Transverse colon (tissue), 4 donors: ENCODE measurements around the gene ENPP7. TPM values are rescaled to one million over a fixed set of nuclear protein-coding genes. Genes with fewer than 3 reads are reported as not detected.

Experiments used
- DNase-seq: peaks from one replicate; pipeline ENCODE4 v3.0.0-alpha.2; 2019
- H3K27ac ChIP-seq, 4 donors: fragments of 200-600 bp; sonication (generic); 2 replicates each; pipeline ENCODE4 v1.5.1; 2016 to 2018; ENCODE audit warnings: inconsistent platforms in 4 of 4
- H3K27me3 ChIP-seq: fragments of 200-600 bp; sonication (generic); 2 replicates; pipeline ENCODE4 v1.5.1; 2017; ENCODE audit warnings: inconsistent platforms
- H3K36me3 ChIP-seq, 4 donors: fragments of 200-600 bp; sonication (generic); 2 replicates each; pipeline ENCODE4 v1.5.1; 2017 to 2019; ENCODE audit warnings: inconsistent platforms in 4 of 4
- H3K4me1 ChIP-seq, 4 donors: fragments of 200-600 bp; sonication (generic); 2 replicates each; pipeline ENCODE4 v1.5.1; 2017 to 2020; ENCODE audit warnings: inconsistent platforms in 4 of 4
- H3K4me3 ChIP-seq, 4 donors: fragments of 200-600 bp; sonication (generic); 1 replicate in 1 of 4; 2 replicates in 3 of 4; pipeline versions ENCODE4 v1.5.1 to v1.6.1; 2017 to 2019; ENCODE audit warnings: inconsistent platforms in 4 of 4
- H3K9me3 ChIP-seq, 2 donors: fragments of 200-600 bp; sonication (generic); 2 replicates each; pipeline ENCODE4 v1.5.1; 2017 to 2019; ENCODE audit warnings: inconsistent platforms in 2 of 2
- EP300 ChIP-seq: sonication (generic); formaldehyde crosslinking; IDR thresholded peaks from one replicate; pipeline ENCODE4 v1.6.1; 2017; ENCODE audit warnings: antibody characterized with exemption, low read depth
- POLR2A ChIP-seq: fragments of 450-650 bp; IDR thresholded peaks from one replicate; pipeline ENCODE4 v1.6.1; 2016; ENCODE audit warnings: antibody characterized with exemption, mild to moderate bottlenecking, moderate library complexity
- POLR2AphosphoS5 ChIP-seq, 3 donors: sonication (generic); formaldehyde crosslinking; IDR thresholded peaks; one replicate each; pipeline ENCODE4 v1.6.1; 2016; ENCODE audit warnings: antibody characterized with exemption in 3 of 3
- WGBS, 2 donors: methylation state at CpG; one replicate each; pipeline ENCODE4 v1.1.5; 2018; ENCODE audit warnings: low coverage in 1 of 2; 5-methylcytosine and 5-hydroxymethylcytosine counted together
- in situ Hi-C, 4 donors: fragments of 200-750 bp; cut with MboI; loops; one replicate each; pipeline versions ENCODE4 v1.15.0 to v1.15.1; 2017; ENCODE audit warnings: low sequenced_read_pairs in 3 of 4, low pct_ligation_motif_present in 1 of 4, low pct_unique_long_range_greater_than_20kb in 1 of 4
- intact Hi-C: fragments of 100-400 bp; cut with DNase I; formaldehyde crosslinking; loops from one replicate; pipeline ENCODE4 v1.15.1; 2023; ENCODE audit warnings: low total_unique reads
- total RNA-seq, 4 donors: library from RNA; depleted of rRNA; stranded (reverse); fragments of >200 nt; gene quantifications; one replicate each; pipeline ENCODE4 v1.1.0, GENCODE V29; 2016
- TF ChIP-seq, protein P1 (sequence below), 5 experiments: fragments of 200-600 bp in 3 of 5; fragments of 450-650 bp in 2 of 5; sonication (generic) in 3 of 5; IDR thresholded peaks; 1 replicate in 2 of 5; 2 replicates in 3 of 5; pipeline ENCODE4 v1.5.1; 2016 to 2017; ENCODE audit warnings: antibody characterized with exemption in 5 of 5, inconsistent platforms in 3 of 5, mild to moderate bottlenecking in 2 of 5, moderate library complexity in 1 of 5

The ENPP7 gene
- total RNA-seq, 4 donors from 2014 or later: 0.16 TPM; not detected in 3

GRCh38 chr17:79737046-79737921, 6.5 kb downstream of the ENPP7 start:
- in situ Hi-C loops: no loop called here
- no peaks in the 10 kb centered on the region for H3K36me3 ChIP-seq
- TF ChIP-seq POLR2AphosphoS5 (IDR thresholded peaks at IDR 0.05): no peak
- TF ChIP-seq POLR2A: no peak
- TF ChIP-seq, protein P1, sequence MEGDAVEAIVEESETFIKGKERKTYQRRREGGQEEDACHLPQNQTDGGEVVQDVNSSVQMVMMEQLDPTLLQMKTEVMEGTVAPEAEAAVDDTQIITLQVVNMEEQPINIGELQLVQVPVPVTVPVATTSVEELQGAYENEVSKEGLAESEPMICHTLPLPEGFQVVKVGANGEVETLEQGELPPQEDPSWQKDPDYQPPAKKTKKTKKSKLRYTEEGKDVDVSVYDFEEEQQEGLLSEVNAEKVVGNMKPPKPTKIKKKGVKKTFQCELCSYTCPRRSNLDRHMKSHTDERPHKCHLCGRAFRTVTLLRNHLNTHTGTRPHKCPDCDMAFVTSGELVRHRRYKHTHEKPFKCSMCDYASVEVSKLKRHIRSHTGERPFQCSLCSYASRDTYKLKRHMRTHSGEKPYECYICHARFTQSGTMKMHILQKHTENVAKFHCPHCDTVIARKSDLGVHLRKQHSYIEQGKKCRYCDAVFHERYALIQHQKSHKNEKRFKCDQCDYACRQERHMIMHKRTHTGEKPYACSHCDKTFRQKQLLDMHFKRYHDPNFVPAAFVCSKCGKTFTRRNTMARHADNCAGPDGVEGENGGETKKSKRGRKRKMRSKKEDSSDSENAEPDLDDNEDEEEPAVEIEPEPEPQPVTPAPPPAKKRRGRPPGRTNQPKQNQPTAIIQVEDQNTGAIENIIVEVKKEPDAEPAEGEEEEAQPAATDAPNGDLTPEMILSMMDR (IDR thresholded peaks at IDR 0.05): no peak
- no peak for TF ChIP-seq EP300
- H3K9me3 ChIP-seq: no peaks in the 10 kb centered on the region
- intact Hi-C loops: no loop called here
- H3K27ac ChIP-seq: no peak overlapping the region
- peaks cover 3 to 10% (median 7%) of the 10 kb centered on the region in 4 donors for H3K4me1 ChIP-seq
- no peak overlapping the region for H3K4me3 ChIP-seq
- WGBS, 2 donors: 40 to 82% methylated on average over 1 to 30 of the region's 30 CpGs
- peaks cover 37% of the 10 kb centered on the region for H3K27me3 ChIP-seq
- no peak for DNase-seq

DNA sequence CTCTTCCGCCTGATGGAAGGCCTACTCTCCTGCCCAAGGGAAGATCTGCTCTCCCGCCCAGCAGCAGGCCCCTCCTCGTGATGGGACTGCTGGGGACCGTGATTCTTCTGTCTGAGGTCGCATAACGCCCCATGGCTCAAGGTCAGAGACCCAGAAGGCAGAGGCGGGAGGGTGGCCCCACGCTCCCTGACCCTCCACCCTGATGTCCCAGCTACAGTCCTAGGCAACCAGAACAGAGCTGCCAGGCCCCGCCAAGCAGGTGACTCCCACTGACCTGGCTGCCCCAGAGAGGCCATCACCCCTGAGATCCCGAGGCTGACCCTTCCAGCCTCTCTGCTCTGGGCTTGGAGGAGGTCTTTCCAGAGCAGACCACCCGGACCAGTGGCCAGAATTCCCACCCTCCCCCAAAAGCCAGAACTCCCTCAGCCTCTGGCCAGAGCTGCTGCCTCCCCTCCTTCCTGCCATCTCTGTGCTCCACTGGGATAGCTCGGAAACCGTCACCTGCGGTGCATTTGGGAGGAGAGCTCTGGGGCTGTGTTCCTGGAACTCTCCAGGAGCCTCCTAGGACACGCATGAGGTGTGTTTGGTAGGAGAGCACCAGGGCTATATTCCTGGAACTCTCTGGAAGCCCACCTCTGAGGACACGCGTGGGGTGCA, 7.3 kb downstream of the ENPP7 start:
- Histone ChIP-seq H3K36me3 (no peaks in the 10 kb centered on the region), H3K27me3 (peaks cover 45% of the 10 kb centered on the region), H3K4me3 (no peak overlapping the region), H3K27ac (no peak overlapping the region), H3K9me3 (no peaks in the 10 kb centered on the region), H3K4me1 (peaks cover 3 to 11% (median 7%) of the 10 kb centered on the region in 4 donors)
- TF ChIP-seq, protein P1 (IDR thresholded peaks at IDR 0.05): no peak
- WGBS, 2 donors: 86% methylated on average over 17 of the region's 17 CpGs; no CpG with 5 or more reads in 1 of the 2 donors
- no peak for DNase-seq
- in situ Hi-C loops (no loop called here), intact Hi-C loops (no loop called here)

DNA sequence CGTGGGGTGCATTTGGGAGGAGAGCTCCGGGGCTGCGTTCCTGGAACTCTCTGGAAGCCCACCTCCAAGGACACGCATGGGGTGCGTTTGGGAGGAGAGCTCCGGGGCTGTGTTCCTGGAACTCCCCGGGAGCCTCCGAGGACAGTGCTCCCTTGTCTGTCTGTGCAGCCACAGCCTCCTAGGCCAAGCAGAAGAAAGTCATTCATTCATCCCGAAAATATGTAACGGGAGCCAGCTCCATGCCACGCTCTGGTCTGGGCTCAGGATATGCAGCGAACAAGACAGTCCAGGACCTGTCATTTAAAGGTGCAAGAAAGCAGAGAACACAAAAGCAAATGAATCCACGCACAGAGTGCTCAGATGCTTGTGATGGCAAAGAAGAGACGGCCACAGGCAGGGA, 7.9 kb downstream of the ENPP7 start:
- WGBS, 2 donors: 76 to 87% methylated on average over 4 to 14 of the region's 14 CpGs
- in situ Hi-C loops: no loop called here
- H3K27me3 ChIP-seq: peaks cover 48% of the 10 kb centered on the region
- peaks cover 3 to 11% (median 7%) of the 10 kb centered on the region in 4 donors for H3K4me1 ChIP-seq
- DNase-seq: no peak
- no peaks in the 10 kb centered on the region for H3K9me3 ChIP-seq
- intact Hi-C loops: no loop called here
- no peak overlapping the region for H3K27ac ChIP-seq
- H3K36me3 ChIP-seq: no peaks in the 10 kb centered on the region
- no peak for TF ChIP-seq POLR2AphosphoS5 (IDR thresholded peaks at IDR 0.05)
- TF ChIP-seq, protein P1 (IDR thresholded peaks at IDR 0.05): no peak
- H3K4me3 ChIP-seq: no peak overlapping the region

DNA sequence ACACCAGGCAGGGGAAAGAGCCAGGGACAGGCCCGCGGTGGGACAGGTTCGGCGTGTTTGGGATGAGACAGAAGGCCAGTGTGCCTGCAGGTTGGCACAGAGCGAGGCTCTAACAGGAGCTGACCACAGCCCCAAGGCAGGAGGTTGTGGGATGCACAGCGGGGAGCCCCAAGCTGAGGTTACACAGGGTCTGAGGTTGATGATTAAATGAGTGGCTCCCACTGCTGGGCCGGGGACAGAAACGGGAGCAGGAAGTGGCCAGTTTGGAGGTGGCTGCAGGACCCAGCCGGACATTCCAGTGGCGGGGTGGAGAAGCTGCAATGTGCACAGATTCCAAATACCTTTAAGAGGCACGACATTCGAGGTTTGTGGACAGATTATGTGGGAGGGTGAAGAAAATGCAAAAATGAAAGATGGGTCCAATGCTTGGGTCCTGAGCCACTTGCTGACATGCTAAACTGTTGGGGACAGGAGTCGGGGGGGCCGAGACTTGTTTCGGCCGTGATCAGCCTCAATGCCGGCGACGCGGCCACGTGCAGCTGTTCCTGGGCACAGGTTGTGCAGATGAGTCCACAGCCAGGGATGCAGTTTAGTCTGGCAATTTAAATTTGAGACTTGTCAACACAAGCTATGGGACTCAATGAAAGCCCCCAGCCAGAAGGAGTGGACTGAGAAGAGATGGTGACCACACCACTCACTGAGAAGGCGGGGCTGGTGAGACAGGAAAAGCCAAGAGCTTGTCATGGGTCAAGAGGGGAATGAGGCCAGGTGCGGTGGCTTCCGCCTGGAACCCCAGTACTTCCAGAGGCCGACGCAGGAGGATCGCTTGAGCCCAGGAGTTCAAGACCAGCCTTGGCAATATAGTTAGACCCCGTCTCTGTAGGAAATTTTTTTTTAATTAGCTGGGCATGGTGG, 8.7 kb downstream of the ENPP7 start:
- H3K36me3 ChIP-seq: no peaks in the 10 kb centered on the region
- TF ChIP-seq POLR2AphosphoS5 (IDR thresholded peaks at IDR 0.05) (no peak), POLR2A (no peak), EP300 (no peak)
- TF ChIP-seq, protein P1 (IDR thresholded peaks at IDR 0.05): no peak
- H3K4me3 ChIP-seq: no peak overlapping the region
- 65 to 82% methylated on average over 5 to 28 of the region's 28 CpGs for WGBS, 2 donors
- H3K27me3 ChIP-seq: peaks cover 48% of the 10 kb centered on the region
- H3K4me1 ChIP-seq: peaks cover 3 to 11% (median 7%) of the 10 kb centered on the region in 4 donors
- H3K27ac ChIP-seq: no peak overlapping the region
- DNase-seq: no peak
- intact Hi-C loops: no loop called here
- in situ Hi-C loops: no loop called here
- no peaks in the 10 kb centered on the region for H3K9me3 ChIP-seq
